ENCODE data around the gene PPIL1. TPM values are rescaled to one million over a fixed set of nuclear protein-coding genes. Genes with fewer than 3 reads are reported as not detected.

Gene PPIL1
- total and polyA plus RNA-seq, 7 donors = 13.2 to 28.0 (median 17.4) TPM

DNA sequence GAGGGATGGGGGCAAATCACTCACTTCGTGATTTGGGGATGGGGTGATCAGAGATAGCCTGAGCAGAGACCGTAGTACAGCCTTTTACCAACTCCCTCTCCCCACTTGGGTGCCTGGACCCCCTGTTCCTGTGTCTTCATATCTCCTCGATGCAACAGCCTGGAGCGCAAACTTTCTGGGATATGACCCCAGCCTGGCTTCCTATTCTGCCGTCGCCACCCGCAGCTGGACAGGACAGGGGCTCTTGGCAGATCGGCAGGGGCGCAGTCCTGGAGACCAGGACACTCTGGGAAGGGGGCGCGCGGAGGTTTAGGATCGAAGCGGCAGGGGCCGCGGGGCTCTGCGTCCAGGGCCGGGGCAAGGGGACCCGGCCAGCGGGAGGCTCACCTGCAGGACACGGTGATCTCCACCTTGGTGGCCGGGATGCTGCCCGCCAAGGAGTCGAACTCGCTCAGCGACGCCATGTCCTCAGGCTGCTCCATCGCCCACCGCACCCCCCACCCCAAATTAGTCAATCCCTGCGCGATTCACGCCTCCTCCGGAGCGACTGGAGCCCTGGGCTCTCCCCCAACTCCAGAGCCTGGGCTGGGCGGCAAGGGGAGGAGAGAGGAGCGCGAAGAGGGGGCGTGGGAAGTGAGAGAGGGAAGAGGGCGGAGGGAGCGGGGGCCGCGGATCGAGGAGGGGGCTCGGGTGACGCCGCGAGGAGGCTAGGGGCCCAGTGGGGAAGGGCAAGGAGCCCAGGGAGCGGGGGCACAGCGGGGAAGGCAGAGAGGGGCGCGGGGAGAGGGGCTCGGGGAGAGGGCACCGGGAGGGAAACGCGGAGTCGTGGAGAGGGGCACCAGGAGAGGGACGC is 35.5 kb downstream of the PPIL1 start, which contains the start of gene CPNE5:
Gene CPNE5, minus strand, starts transcription at position 549 of the 853 bp plus-strand sequence. Its CDS starts 67 bp downstream, at position 482.
- TF ChIP-seq EP300 (IDR thresholded peaks at IDR 0.05) = no peak
- TF ChIP-seq, protein P1, sequence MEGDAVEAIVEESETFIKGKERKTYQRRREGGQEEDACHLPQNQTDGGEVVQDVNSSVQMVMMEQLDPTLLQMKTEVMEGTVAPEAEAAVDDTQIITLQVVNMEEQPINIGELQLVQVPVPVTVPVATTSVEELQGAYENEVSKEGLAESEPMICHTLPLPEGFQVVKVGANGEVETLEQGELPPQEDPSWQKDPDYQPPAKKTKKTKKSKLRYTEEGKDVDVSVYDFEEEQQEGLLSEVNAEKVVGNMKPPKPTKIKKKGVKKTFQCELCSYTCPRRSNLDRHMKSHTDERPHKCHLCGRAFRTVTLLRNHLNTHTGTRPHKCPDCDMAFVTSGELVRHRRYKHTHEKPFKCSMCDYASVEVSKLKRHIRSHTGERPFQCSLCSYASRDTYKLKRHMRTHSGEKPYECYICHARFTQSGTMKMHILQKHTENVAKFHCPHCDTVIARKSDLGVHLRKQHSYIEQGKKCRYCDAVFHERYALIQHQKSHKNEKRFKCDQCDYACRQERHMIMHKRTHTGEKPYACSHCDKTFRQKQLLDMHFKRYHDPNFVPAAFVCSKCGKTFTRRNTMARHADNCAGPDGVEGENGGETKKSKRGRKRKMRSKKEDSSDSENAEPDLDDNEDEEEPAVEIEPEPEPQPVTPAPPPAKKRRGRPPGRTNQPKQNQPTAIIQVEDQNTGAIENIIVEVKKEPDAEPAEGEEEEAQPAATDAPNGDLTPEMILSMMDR (IDR thresholded peaks at IDR 0.05) = no peak
- Histone ChIP-seq H3K27me3 (peaks cover 0 to 19% (median 8%) of the 10 kb centered on the region in 3 donors), H3K27ac (peak within 1 kb of the TSS in 2 of 4 donors; percentile 8 to 46), H3K4me3 (peak within 1 kb of the TSS; percentile 31 to 56 (median 50)), H3K36me3 (no peaks in the 10 kb centered on the region), H3K9me3 (no peaks in the 10 kb centered on the region), H3K4me1 (peaks cover 0 to 29% (median 26%) of the 10 kb centered on the region in 4 donors)
- intact Hi-C loops (cut with DNase I) = no loop called here
- 9% methylated on average over 57 of the region's 57 CpGs for WGBS, 2 donors
- no peak for DNase-seq

DNA sequence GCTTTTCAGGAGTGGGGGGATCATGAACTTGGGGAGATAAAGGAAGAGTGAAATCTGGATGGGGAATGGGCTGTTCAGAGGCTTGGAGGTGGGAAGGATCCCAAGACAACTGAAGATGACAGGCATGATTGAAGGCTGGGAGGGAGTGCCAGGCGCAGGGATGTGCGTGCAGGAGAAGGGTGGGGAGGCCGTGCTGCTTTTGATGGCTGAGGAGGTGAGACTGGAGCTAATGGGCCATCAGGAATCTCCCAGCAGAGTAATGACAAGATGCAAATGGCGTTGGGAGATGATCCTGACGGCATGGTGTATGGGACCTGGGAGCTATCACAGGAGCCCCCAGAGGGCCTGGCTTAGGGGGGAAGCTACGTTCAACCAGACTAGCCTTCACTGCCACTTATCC is 36.9 kb downstream of the PPIL1 start:
- H3K4me1 ChIP-seq = peaks cover 0 to 29% (median 26%) of the 10 kb centered on the region in 4 donors
- TF ChIP-seq POLR2A (IDR thresholded peaks at IDR 0.05) = no peak
- TF ChIP-seq, protein P1 (IDR thresholded peaks at IDR 0.05) = no peak
- no peak for TF ChIP-seq POLR2AphosphoS5 (IDR thresholded peaks at IDR 0.05)
- no peak for TF ChIP-seq EP300 (IDR thresholded peaks at IDR 0.05)
- no peak overlapping the region for H3K27ac ChIP-seq
- WGBS, 2 donors = 92% methylated on average over 6 of the region's 6 CpGs
- no peak for DNase-seq
- H3K36me3 ChIP-seq = no peaks in the 10 kb centered on the region
- no peak overlapping the region for H3K4me3 ChIP-seq
- intact Hi-C loops (cut with DNase I) = no loop called here
- peaks cover 0 to 19% (median 8%) of the 10 kb centered on the region in 3 donors for H3K27me3 ChIP-seq
- H3K9me3 ChIP-seq = no peaks in the 10 kb centered on the region

DNA sequence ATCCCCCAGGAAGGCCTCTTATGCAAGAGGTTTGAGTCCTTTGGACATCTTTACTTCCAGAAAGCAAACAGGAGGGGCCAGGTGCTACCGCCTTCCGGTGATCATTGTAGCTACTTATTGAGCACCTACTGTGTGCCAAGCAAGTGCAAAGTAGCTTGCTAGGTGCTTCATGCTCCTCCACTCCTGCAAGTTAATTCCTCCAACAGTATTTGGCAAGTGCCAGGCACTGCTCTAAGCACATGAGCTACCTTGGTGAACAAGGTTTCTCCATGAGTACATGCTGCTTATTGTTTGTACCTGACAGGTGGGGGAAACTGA is 37.6 kb downstream of the PPIL1 start:
- intact Hi-C loops (cut with DNase I) = no loop called here
- no peak for DNase-seq
- Histone ChIP-seq H3K9me3 (no peaks in the 10 kb centered on the region), H3K4me3 (no peak overlapping the region), H3K27me3 (peaks cover 0 to 19% (median 8%) of the 10 kb centered on the region in 3 donors), H3K36me3 (no peaks in the 10 kb centered on the region), H3K4me1 (peaks cover 0 to 29% (median 26%) of the 10 kb centered on the region in 4 donors), H3K27ac (no peak overlapping the region)
- 86 to 94% methylated on average over 2 of the region's 2 CpGs for WGBS, 2 donors
- TF ChIP-seq, protein P1 (IDR thresholded peaks at IDR 0.05) = no peak
- TF ChIP-seq POLR2AphosphoS5 (IDR thresholded peaks at IDR 0.05) (no peak), EP300 (IDR thresholded peaks at IDR 0.05) (no peak), POLR2A (IDR thresholded peaks at IDR 0.05) (no peak)

DNA sequence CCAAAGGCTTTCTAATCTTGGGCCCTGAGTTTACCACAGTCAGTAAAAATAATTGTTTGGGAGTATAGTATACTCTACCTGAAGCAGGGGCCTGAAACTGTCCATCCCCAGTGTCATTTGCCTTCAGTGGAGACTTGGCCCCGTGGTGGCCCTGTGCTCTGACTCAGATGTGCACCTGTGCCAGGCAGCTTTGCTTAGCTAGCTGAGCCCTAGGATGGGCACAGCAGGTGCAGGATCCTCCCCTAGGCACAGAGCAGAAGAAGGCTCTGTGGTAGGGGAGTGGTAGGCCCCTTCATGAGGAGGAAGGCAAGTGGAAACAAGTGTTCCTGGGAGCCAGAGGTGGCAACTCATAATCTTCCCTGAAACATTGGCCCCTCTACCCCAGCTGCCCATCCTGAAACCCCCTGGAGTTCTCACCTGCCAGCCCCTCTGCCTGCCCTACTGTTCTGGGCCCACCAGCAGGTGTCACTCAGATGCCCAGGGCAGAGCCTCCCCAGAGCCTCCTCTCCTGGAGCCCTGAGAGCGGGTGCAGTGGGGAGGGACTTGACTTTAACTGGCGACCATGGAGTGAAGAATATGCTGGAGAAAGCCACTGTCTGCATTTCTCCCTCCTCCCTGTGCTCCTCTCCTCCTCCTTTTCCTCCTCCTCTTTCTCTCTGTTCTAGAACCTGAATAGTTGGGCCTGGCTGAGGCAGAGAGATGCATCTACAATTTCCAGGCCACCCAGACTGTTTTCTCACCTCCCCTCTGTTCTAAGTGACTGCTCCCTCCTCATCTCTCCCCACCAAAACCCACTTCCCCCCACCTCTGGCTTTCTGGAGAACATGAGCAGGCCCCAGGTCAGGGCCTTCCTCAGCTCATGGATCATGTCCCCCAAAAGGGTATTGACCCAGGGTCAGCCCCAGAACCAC is 38.2 kb downstream of the PPIL1 start:
- TF ChIP-seq POLR2A (IDR thresholded peaks at IDR 0.05) (no peak), POLR2AphosphoS5 (IDR thresholded peaks at IDR 0.05) (no peak), EP300 (IDR thresholded peaks at IDR 0.05) (no peak)
- TF ChIP-seq, protein P1 (IDR thresholded peaks at IDR 0.05) = no peak
- H3K27ac ChIP-seq = no peak overlapping the region
- DNase-seq = no peak
- peaks cover 0 to 24% (median 22%) of the 10 kb centered on the region in 4 donors for H3K4me1 ChIP-seq
- no peaks in the 10 kb centered on the region for H3K36me3 ChIP-seq
- peaks cover 0 to 19% (median 8%) of the 10 kb centered on the region in 3 donors for H3K27me3 ChIP-seq
- WGBS, 2 donors = 71 to 82% methylated on average over 3 of the region's 3 CpGs
- intact Hi-C loops (cut with DNase I) = no loop called here
- no peaks in the 10 kb centered on the region for H3K9me3 ChIP-seq
- H3K4me3 ChIP-seq = no peak overlapping the region

Data from sigmoid colon (tissue), 7 donors.